Ramos (cell line): ENCODE data around the gene CTNNA1.
"Not testable (repeated sequence)": the region's sequence is repeated elsewhere in the genome, so short reads cannot be mapped to it uniquely, and the experiment has no call there.

Experiments
- in situ Hi-C: fragments of 300-500 bp; cut with MboI; formaldehyde crosslinking; loops from one replicate; pipeline ENCODE4 v1.14.3; 2022; ENCODE audit warnings: low sequenced_read_pairs; ENCODE audit not compliant: unreplicated experiment

Gene CTNNA1

DNA sequence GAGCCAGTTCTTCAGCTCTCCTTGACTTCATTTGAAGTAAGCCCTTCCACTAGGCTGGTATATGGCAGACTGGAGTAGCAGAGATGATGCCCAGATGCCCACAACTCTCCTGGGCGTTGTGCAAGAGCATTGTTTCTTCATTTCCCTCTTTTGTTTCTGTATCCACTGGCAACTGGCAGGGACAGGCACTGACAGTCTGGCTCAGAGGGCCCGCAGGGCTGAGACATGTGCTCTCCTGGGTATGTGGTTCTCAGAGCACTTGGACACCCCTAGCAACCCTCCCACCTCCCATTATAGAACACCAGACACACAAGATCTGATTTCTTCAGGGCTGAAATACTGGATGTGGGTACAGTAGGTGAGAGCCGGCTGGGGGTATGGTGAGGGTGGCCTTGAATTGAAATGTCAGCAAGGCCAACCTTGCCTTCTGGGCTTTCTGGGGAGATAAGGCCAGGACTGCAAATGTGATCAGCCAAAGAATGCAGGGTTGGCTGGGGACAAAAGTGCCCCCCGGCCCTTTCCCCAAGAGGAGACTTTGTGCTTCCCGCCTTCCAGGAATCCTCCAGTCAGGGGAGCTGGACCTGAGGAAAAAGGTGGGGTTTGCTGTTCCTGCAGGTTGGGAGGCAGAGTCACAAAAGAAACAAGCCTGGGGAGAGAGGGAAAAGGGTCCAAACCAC is 28.6 kb upstream of the CTNNA1 start:
- in situ Hi-C loops = no loop called here

DNA sequence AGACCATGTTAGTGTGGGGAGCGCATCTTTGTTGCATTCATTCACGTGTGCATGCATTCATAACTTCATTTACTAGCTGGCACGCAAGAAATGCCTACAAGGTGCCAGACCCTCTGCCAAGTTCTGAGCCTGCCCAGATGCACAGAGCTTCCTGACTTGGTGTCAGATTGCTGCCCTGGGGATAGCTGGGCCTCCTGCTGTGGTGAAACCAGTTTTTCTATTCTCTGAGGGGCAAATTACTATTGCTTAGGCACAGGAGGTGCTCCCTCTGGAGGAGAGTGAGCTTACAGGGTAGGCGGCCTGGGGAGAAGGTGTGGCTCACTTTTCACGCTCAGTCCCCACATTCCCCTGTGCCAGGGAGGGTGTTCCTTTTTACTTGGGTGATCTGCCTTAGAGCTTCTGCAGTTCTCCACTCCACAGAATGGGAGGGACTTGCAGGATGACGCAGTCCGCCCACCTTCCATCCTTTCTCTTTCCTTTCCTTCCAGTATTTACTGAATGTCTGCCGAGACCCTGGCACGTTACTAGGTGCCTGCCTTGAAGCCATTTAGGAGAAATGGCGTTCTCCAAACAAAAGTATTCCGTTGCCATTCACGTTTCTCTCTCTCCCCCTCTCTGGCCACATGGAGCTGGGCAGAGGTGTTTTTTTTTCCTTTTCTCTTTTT is 27.9 kb upstream of the CTNNA1 start:
- in situ Hi-C loops = no loop called here

DNA sequence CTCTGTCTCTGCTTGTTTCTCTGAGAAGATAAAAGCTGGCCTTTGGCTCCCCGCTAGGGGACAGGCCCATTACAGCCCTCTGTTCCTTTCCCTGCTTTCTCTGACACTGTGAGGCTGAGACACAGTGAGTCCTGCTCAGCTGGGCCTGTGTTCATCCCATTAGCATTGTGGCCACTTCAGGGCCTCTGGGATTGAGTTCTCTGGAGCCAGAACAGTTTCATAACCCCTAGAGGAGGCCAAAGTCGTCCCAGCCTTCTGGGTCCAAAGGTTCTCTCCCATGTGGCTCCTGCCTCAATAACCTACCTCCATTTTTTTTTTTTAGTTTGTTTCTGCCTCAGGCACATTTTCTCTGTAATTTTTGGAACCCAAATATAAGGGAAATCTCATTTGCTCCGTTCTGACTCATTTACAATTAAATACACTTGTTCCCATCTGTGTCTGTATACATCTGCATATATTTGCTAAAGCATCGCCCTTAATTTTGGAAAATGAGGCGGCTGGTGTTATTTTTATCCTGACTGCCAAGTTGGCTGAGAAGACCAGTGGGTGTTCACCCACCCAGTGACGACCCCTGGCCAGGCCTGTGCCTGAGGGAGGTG is 27.3 kb upstream of the CTNNA1 start:
- in situ Hi-C loops = no loop called here

DNA sequence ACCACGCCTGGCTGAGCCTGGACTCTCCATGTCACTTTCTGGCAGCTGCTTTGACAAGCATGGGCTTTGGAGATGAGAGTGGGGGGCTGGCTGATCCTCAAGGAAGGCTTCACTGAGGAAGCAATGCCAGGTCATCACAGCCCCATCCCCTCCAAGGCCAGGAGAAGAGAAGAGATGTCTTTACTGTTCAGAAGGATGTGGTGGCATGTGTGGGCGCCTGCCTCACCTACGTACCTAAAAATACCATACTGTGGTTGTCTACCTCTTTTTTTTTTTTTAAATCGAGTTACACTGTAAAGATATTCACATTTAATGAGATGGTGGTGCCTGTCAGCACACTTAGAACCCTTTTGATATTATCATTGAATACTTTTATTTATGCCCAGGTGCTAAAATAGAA is 26.4 kb upstream of the CTNNA1 start:
- in situ Hi-C loops = no loop called here

DNA sequence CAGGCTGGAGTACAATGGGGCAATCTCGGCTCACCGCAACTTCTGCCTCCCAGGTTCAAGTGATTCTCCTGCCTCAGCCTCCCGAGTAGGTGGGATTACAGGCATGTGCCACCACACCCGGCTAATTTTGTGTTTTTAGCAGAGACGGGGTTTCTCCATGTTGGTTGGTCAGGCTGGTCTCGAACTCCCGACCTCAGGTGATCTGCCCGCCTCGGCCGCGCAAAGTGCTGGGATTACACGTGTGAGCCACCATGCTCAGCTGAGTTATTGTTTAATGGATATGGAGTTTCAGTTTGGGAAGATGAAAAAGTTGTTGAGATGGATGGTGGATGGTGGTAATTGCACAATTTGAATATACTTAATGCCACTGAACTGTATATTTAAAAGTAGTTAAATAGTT is 22.7 kb upstream of the CTNNA1 start:
- in situ Hi-C loops = not testable (repeated sequence)

DNA sequence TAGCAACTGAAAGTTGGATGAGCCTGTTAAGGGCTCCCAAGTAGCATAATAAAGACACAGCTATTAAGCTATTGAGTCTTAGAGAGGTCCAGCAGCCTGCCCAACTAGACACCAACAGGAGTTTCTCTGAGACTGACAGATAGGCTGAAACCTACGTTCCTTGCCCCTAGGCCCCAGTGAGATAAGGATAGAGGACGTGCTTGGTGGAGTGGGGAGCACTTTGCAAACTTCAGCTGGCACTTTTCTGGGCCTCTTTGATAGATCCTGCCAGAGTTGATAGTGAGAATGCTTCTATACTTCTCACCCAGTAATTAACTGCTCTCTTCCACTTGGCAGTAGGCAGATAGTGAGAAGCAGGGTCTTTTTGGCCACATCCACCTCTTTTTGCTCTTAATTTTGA is 20.8 kb upstream of the CTNNA1 start:
- in situ Hi-C loops = no loop called here

DNA sequence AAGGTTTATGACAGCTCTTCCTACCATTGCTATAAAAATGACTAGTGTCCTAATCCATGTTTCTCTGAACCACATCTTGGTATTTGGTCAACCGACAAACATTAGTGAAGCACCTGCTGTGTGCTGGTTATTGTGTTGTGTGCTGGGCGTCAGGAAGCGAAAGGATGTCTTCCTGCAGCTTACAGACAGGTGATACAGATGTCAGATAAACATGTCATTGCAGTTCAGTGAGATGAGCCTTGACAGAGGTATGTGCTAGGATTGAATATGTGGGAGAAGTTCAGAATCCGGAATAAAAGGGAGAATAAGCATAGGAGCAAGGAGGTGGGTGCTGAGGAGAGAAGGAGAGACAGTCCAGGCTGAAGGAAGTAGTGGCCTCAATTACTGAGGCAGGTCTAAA is 20.3 kb upstream of the CTNNA1 start:
- in situ Hi-C loops = no loop called here

DNA sequence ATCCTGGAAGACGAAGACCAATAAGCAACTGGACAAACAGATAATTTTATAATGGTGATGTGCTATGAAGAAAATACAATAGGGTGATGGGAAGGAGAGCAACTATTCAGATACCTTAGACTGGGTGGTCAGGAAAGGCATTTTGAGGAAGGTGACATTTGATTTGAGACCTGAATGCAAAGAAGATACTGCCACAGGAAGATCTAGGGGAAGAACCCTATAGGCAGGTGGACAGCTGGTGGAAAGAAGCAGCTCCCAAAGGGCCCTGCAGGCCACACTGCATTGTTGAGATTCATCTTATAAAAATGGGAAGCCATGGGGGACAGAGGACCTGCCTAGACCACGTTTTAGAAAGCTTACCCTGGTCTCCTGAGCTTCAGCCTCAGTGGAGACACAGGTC is 19.7 kb upstream of the CTNNA1 start:
- in situ Hi-C loops = no loop called here

DNA sequence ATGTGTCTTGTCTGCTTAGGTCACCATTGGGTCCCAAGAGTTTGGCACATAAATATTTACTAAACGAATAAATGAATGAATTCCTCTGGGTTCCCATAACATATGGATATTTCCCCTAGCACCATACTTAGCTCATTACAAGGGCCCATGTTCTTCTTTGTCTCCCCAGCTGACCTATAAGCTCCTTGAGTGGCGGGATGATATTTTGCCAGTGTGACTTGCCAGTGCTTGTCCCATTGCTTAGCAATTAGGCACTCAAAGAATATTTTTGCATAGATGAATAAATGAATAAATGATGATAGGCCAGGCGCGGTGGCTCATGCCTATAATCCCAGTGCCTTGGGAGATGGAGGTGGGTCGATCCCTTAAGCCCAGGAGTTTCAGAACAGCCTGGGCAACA is 16.9 kb upstream of the CTNNA1 start:
- in situ Hi-C loops = no loop called here

DNA sequence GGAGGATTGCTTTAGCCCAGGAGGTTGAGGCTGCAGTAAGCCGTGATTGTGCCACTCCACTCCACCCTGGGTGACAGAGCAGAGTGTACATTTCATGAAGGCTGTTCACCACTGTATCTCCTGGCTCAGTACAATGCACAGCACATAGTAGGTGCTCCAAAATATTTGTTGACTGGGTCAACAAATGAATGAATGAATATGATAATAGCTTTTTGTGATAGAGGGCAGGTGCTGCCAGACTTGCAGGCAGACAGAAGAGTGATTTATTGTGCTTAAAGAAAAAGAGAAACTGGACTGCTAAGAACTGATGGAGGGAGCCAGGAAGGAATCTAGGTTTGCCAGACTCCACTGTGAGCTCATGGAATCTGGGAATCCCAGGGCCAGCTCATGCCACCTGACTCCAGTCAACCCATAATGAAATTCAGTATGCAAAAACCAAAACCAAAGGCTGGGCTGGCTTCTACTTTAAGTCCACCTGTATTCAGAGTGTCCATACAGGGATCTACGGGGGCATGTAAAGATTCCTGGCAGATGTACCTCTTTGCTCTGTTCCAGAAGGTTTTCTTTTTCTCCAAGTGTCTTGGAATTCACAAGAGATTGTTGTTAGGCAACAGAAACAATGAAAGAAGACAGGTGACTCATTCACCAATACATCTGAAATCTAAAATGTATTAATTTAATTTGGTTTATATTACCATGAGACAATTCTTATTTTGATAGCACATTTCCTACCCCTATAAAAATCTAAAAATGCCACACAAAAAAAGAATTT is 15.5 kb upstream of the CTNNA1 start:
- in situ Hi-C loops = no loop called here

DNA sequence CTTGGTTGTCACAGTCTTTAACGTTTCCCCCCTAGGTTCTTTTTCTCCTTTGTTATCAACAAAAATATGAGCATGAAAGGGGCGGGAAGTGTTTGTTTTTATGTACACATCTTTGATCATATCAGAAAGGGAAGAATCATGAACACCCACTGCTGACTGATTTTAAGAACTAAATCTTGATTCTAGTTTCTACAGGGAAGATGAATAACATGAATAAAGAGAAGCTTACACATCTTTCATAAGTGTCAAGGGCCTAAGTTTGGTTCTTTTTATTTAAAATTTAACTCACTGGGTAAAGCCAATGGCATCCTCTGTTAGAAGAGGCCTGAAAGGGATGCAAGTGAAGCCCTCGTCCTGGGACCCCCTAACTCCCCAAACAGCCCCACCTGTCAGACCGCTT is 14.8 kb upstream of the CTNNA1 start:
- in situ Hi-C loops = no loop called here

DNA sequence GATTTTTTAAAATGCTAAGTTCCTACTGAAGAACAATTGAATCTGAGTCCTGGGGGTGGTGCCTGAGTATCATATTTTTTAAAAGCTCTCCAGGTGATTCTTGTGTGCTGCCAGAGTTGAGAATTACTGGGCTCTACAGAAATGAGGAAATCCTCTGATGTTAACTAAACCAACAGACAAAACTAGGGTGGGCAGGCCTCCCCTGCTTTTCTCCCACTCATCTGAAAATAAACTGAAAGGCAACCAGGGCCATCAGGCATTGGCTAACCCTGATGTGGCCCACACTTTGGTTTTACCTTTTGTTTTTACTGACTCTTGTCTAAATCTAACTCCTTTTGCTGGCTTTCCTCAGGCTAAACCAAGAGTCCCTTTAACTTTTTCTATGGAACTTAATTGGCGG is 13.3 kb upstream of the CTNNA1 start:
- in situ Hi-C loops = no loop called here

DNA sequence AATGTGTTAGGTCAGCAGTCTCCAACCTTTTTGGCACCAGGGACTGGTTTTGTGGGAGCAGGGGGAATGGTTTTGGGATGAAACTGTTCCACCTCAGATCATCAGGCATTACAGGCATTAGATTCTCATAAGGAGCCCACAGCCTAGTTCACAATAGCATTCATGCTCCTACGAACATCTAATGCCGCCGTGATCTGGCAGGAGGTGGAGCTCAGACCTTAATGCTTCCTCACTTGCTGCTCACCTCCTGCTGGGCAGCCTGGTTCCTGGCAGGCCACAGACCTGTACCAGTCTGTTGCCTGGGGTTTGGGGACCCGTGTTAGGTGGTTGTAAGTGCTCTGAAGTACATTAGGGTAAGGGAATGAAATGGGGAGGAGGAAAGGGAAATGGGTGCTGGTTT is 9.7 kb upstream of the CTNNA1 start:
- in situ Hi-C loops = no loop called here

DNA sequence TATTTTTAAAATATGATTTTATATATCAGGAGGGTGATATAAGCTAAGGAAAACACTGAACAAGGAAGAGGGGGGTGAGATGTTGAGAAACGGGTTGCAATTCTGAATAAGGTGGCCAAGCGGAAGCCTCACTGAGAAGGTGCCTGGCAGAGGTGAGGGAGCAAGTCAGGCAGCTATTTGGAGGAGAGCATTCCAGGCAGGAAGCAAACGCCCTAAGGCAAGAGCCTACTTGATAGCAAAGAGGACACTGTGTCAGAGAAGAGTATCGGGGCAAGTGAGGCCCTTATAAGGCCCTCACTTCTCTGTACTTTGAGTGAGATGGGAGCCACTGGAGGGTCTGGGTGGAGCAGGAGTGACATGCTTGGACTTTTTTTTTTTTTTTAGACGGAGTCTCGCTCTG is 8.0 kb upstream of the CTNNA1 start:
- in situ Hi-C loops = no loop called here

DNA sequence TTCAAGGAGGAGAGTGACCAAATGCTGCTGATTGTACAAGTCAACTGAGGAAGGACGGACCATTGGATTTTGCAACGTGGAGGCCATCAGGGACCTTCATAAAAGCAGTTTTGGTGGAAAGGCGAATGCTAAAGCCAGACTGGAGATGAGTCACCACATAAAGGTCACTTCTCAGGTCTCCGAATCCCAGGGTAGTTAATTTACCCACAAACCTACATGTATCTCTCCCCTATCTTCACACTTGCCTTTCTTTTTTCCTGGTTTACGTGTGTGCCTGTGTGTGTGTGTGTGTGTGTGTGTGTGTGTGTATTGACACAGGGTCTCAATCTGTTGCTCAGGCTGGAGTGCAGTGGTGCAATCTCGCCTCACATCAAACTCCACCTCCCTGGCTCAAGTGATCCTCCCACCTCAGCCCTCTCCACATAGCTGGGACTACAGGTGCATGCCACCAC is 4.6 kb upstream of the CTNNA1 start:
- in situ Hi-C loops = no loop called here

DNA sequence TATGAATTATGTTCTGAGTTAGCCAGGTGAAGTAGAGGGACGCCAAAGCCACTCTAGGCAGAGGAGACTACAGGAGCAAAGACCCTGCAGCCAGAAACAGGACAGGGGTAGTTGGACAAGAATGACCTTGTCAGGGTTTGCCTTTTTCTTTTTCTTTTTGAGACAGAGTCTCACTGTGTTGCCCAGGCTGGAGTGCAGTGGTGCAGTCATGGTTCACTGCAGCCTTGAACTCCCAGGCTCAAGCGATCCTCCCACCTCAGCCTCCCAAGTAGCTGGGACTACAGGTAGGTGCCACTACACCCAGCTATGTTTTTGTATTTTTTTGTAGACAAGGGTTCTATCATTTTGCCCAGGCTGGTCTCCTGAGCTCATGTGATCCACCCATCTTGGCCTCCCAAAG is 1.9 kb upstream of the CTNNA1 start:
- in situ Hi-C loops = not testable (repeated sequence)

DNA sequence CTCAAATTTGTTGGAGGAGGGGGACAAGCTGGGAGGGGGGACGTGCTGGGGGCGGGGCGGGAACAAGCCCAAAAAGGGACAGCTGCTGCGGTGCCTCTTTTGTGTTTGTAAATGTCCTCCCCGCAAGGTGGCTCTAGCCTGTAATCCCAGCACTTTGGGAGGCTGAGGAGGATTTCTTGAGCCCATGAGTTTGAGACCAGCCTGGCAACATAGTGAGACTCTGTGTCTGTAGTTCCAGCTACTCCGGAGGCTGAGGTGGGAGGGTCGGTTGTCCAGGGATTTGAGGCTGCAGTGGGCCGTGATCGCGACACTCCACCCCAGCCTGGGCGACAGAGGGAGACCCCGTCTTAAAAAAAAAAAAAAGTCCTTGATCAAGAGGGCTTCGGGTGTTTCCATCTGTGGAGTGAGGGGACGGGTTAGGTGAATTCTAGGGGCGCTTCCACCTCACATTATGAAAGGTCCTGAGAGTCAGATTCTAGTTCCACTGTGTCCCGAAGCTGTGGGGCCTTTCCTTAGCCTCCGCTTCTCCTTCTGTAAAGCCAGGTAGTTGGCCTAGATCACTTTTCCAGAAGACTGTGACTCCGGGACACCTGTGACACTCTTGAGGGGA is 779 bp upstream of the CTNNA1 start:
- in situ Hi-C loops = no loop called here

DNA sequence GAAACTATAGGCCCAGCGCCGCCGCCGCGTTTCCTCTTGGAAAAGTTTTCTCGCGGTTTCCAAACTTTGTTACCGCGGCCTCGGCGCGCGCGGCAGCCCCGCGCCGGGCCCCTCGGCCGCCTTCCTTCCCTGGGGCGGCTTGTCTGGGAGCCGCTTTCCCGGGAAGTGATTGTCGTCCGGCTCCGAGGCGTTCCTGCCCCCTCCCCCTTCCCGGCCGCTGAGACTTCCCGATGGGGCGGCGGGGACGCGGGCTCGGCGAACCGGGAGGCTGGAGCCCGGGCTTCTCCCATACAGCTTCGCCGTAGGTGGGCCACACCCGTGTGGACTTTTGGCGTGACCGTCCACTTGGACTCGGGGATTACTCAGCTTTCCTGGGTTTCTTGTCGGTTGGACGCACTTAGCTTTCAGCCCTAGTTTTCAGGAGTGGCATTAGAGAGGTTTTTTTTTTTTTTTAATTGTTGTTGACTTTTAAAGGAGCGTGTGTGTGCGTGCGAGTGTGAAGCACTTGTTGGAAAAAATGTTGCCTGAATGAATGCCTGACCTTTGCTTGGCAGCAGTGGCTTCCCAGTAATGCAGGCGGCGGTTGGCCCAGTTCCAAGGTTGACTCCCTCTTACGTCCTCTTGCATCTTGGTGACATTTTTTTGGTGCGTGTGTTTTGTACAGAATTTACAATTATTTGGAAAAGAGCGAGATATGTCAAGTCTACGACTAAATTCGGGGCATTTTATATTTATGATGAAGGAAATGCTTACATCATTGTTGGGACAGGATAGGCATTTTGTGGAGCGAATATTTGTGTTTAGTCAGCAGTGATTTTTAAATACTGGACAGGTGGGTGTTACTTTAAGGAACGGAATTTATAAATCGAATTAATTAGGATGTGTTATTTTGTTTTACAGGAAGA is 821 bp downstream of the CTNNA1 start:
- in situ Hi-C loops = no loop called here

DNA sequence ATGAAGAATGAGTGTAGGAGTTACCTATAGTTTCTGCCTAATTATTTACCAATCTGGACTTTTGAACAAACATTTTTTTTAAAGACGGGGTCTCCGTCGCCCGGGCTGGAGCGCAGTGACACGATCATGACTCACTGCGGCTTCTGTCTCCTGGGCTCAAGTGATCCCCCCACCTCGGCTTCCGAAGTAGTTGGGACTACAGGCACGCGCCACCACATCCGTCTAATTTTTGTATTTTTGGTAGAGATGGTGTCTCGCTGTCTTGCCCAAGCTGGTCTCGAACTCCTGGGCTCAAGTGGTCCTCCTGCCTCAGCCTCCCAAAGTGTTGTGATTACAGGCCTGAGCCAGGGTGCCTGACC is 1.5 kb downstream of the CTNNA1 start:
- in situ Hi-C loops = no loop called here
